HT1080 (cell line): Measurements from ENCODE around the gene HELZ. TPM values are rescaled to one million over a fixed set of nuclear protein-coding genes. Genes with fewer than 3 reads are reported as not detected.

ENCODE experiments used
- DNase-seq: peaks from one replicate; pipeline ENCODE4 v3.0.0-alpha.2; 2015; ENCODE audit warnings: low read depth
- total RNA-seq: library from RNA; depleted of rRNA; stranded (reverse); fragments of >200 nt; shearing (Covaris generic); gene quantifications from 2 replicates; pipeline ENCODE4 v1.2.3, GENCODE V29; 2014

The HELZ gene
- total RNA-seq, 1 experiment from 2014 or later, result 15.1 TPM

GRCh38 chr17:67196422-67196821, 48.6 kb downstream of the HELZ start:
- no peak for DNase-seq

GRCh38 chr17:67194134-67194533, 50.9 kb downstream of the HELZ start:
- DNase-seq, result peak; percentile 33

GRCh38 chr17:67187927-67188326, 57.1 kb downstream of the HELZ start:
- DNase-seq, result no peak

GRCh38 chr17:67186782-67187181, 58.2 kb downstream of the HELZ start:
- no peak for DNase-seq

GRCh38 chr17:67183531-67183930, 61.5 kb downstream of the HELZ start:
- no peak for DNase-seq

GRCh38 chr17:67181825-67182224, 63.2 kb downstream of the HELZ start:
- DNase-seq, result no peak

- DNase-seq, result no peak
Measured at GRCh38 chr17:67180275-67180674, 64.7 kb downstream of the HELZ start.

- DNase-seq, result no peak
Measured at GRCh38 chr17:67178555-67178954, 66.4 kb downstream of the HELZ start.

GRCh38 chr17:67177732-67178131, 67.3 kb downstream of the HELZ start:
- no peak for DNase-seq

GRCh38 chr17:67174190-67174589, 70.8 kb downstream of the HELZ start:
- DNase-seq, result no peak

- no peak for DNase-seq
Measured at GRCh38 chr17:67171560-67171959, 73.4 kb downstream of the HELZ start.

GRCh38 chr17:67168496-67168895, 76.5 kb downstream of the HELZ start:
- DNase-seq, result no peak

- DNase-seq, result no peak
Measured at GRCh38 chr17:67165201-67165600, 79.8 kb downstream of the HELZ start.

GRCh38 chr17:67164302-67164701, 80.7 kb downstream of the HELZ start:
- no peak for DNase-seq

- no peak for DNase-seq
Measured at GRCh38 chr17:67162771-67163170, 82.2 kb downstream of the HELZ start.

- no peak for DNase-seq
Measured at GRCh38 chr17:67161573-67161972, 83.4 kb downstream of the HELZ start.

GRCh38 chr17:67160791-67161190, 84.2 kb downstream of the HELZ start:
- no peak for DNase-seq

GRCh38 chr17:67157732-67158639, 87.0 kb downstream of the HELZ start:
- no peak for DNase-seq

GRCh38 chr17:67156269-67157199, 88.5 kb downstream of the HELZ start:
- DNase-seq, result peak; percentile 66

GRCh38 chr17:67152824-67153223, 92.2 kb downstream of the HELZ start:
- no peak for DNase-seq

- DNase-seq, result peak; percentile 19
Measured at GRCh38 chr17:67151717-67152116, 93.3 kb downstream of the HELZ start.

- no peak for DNase-seq
Measured at GRCh38 chr17:67150826-67151225, 94.2 kb downstream of the HELZ start.
